ENCODE measurements around the gene SULT1A1. TPM values are rescaled to one million over a fixed set of nuclear protein-coding genes. Genes with fewer than 3 reads are reported as not detected.

The SULT1A1 gene
- total and polyA plus RNA-seq, 2 donors (not counting 1 experiment from before 2014, with no cell fraction given) = 4.2 to 7.1 TPM

- POLR2A ChIA-PET = no interaction called here
- H3K27ac Mint-ChIP-seq = no peak overlapping the region
Observed at GRCh38 chr16:28585674-28586073, 24.2 kb downstream of the SULT1A1 start.

GRCh38 chr16:28580726-28581315, 29.0 kb downstream of the SULT1A1 start:
- Histone ChIP-seq H3K36me3 (replicated peaks in 1 of 2; ENCODE audit: control extremely low read depth in 1 of 2, control insufficient read depth in 1 of 2, extremely low read depth in 1 of 2, insufficient read depth in 2 of 2, low read length in 1 of 2) (peaks cover 7 to 43% of the 10 kb centered on the region in 2 experiments), H2AFZ (ENCODE audit: insufficient read depth, low read depth, low read length, poor library complexity, severe bottlenecking) (no peak overlapping the region), H3K4me3 (ENCODE audit: control extremely low read depth in 1 of 5, extremely low read depth in 1 of 5, insufficient read depth in 1 of 5, low read depth in 2 of 5, low read length in 4 of 5) (no peak overlapping the region), H3K79me2 (ENCODE audit: control insufficient read depth, insufficient read depth, low read length) (peaks cover 13% of the 10 kb centered on the region), H3K9me3 (ENCODE audit: control extremely low read depth in 1 of 3, control insufficient read depth in 2 of 3, insufficient read depth in 1 of 3, low read length in 2 of 3) (no peaks in the 10 kb centered on the region), H3K4me1 (ENCODE audit: control insufficient read depth in 2 of 2, insufficient read depth in 2 of 2, low read length in 2 of 2) (no peaks in the 10 kb centered on the region), H3K4me2 (replicated peaks; ENCODE audit: low read depth, low read length, poor library complexity, severe bottlenecking) (no peak overlapping the region), H3K27ac (ENCODE audit: low read length in 2 of 2) (no peak overlapping the region), H3K9ac (ENCODE audit: low read length) (no peak overlapping the region), H4K20me1 (ENCODE audit: control insufficient read depth, insufficient read depth, low read length, poor library complexity, severe bottlenecking) (peaks cover 6% of the 10 kb centered on the region), H3K27me3 (replicated peaks in 1 of 4; ENCODE audit: control extremely low read depth in 1 of 4, control insufficient read depth in 3 of 4, insufficient read depth in 4 of 4, low read length in 3 of 4) (no peaks in the 10 kb centered on the region)
- intact Hi-C loops (cut with micrococcal nuclease) = no loop called here
- no peaks in the 10 kb centered on the region for H3K27me3 Mint-ChIP-seq
- ChIA-PET CTCF (no interaction called here), POLR2A (no interaction called here)
- no peaks in the 10 kb centered on the region for H3K9me3 Mint-ChIP-seq (ENCODE audit: insufficient read depth)
- no peak overlapping the region for H3K4me3 Mint-ChIP-seq
- 99% methylated on average over 15 of the region's 15 CpGs for WGBS (ENCODE audit: insufficient coverage)
- H3K4me1 Mint-ChIP-seq = no peaks in the 10 kb centered on the region
- no peak for DNase-seq
- no peak for ATAC-seq (ENCODE audit: low read depth)
- TF ChIP-seq EZH2 (IDR thresholded peaks at IDR 0.05; ENCODE audit: borderline replicate concordance, insufficient read depth, low read depth, low read length, poor library complexity, severe bottlenecking) (no peak), CTCF (IDR thresholded peaks at IDR 0.05) (no peak)
- no peak overlapping the region for H3K27ac Mint-ChIP-seq

More at GRCh38 chr16:28585674-28586073, 24.2 kb downstream of the SULT1A1 start:
- intact Hi-C loops (cut with micrococcal nuclease) = no loop called here
- Histone ChIP-seq H3K4me2 (replicated peaks; ENCODE audit: low read depth, low read length, poor library complexity, severe bottlenecking) (no peak overlapping the region), H3K9ac (ENCODE audit: low read length) (no peak overlapping the region), H3K4me1 (ENCODE audit: control insufficient read depth in 2 of 2, insufficient read depth in 2 of 2, low read length in 2 of 2) (no peaks in the 10 kb centered on the region), H3K36me3 (replicated peaks in 1 of 2; ENCODE audit: control extremely low read depth in 1 of 2, control insufficient read depth in 1 of 2, extremely low read depth in 1 of 2, insufficient read depth in 2 of 2, low read length in 1 of 2) (peaks cover 7 to 66% of the 10 kb centered on the region in 2 experiments), H3K4me3 (ENCODE audit: control extremely low read depth in 1 of 5, extremely low read depth in 1 of 5, insufficient read depth in 1 of 5, low read depth in 2 of 5, low read length in 4 of 5) (no peak overlapping the region), H3K27me3 (replicated peaks in 1 of 4; ENCODE audit: control extremely low read depth in 1 of 4, control insufficient read depth in 3 of 4, insufficient read depth in 4 of 4, low read length in 3 of 4) (no peaks in the 10 kb centered on the region), H3K9me3 (ENCODE audit: control extremely low read depth in 1 of 3, control insufficient read depth in 2 of 3, insufficient read depth in 1 of 3, low read length in 2 of 3) (no peaks in the 10 kb centered on the region), H2AFZ (ENCODE audit: insufficient read depth, low read depth, low read length, poor library complexity, severe bottlenecking) (no peak overlapping the region), H3K27ac (ENCODE audit: low read length in 2 of 2) (no peak overlapping the region), H3K79me2 (ENCODE audit: control insufficient read depth, insufficient read depth, low read length) (no peaks in the 10 kb centered on the region), H4K20me1 (ENCODE audit: control insufficient read depth, insufficient read depth, low read length, poor library complexity, severe bottlenecking) (no peaks in the 10 kb centered on the region)
- no peak for TF ChIP-seq EZH2 (IDR thresholded peaks at IDR 0.05; ENCODE audit: borderline replicate concordance, insufficient read depth, low read depth, low read length, poor library complexity, severe bottlenecking)
- TF ChIP-seq CTCF (IDR thresholded peaks at IDR 0.05) = no peak
- no peak for ATAC-seq (ENCODE audit: low read depth)
- Mint-ChIP-seq H3K4me3 (no peak overlapping the region), H3K9me3 (ENCODE audit: insufficient read depth) (no peaks in the 10 kb centered on the region), H3K27me3 (no peaks in the 10 kb centered on the region), H3K4me1 (no peaks in the 10 kb centered on the region)
- 96% methylated on average over 10 of the region's 11 CpGs for WGBS (ENCODE audit: insufficient coverage)
- CTCF ChIA-PET = no interaction called here
- no peak for DNase-seq
